BE2C (cell line): ENCODE measurements around the gene HIP1.

Experiments used
- DNase-seq: peaks from one replicate; pipeline ENCODE4 v3.0.0-alpha.2; 2020
- H3K27me3 ChIP-seq: fragments of 250-450 bp; sonication (Bioruptor Pico); 2 replicates; pipeline ENCODE4 v1.5.1; 2020; ENCODE audit warnings: mild to moderate bottlenecking
- H3K36me3 ChIP-seq: fragments of 250-450 bp; sonication (Bioruptor Pico); 2 replicates; pipeline ENCODE4 v1.5.1; 2020; ENCODE audit warnings: mild to moderate bottlenecking
- H3K4me1 ChIP-seq: fragments of 250-450 bp; sonication (Bioruptor Pico); 2 replicates; pipeline ENCODE4 v1.5.1; 2020
- H3K4me3 ChIP-seq: 2 replicates; pipeline ENCODE4 v1.5.1; 2011; ENCODE audit warnings: low read depth, low read length
- H3K9me3 ChIP-seq: fragments of 250-450 bp; sonication (Bioruptor Pico); 2 replicates; pipeline ENCODE4 v1.5.1; 2020
- CTCF ChIP-seq: IDR thresholded peaks from 2 replicates; pipeline ENCODE4 v1.5.1; 2012; ENCODE audit warnings: mild to moderate bottlenecking, low read depth, low read length

The HIP1 gene

GRCh38 chr7:75738975-75739795 is 444 bp upstream of the HIP1 start:
- no peaks in the 10 kb centered on the region for H3K4me1 ChIP-seq
- H3K27me3 ChIP-seq, result no peaks in the 10 kb centered on the region
- no peak for TF ChIP-seq CTCF
- H3K9me3 ChIP-seq, result no peaks in the 10 kb centered on the region
- peak; percentile 100 for DNase-seq
- no peaks in the 10 kb centered on the region for H3K36me3 ChIP-seq
- peak overlapping the region; percentile 91 for H3K4me3 ChIP-seq

- no peaks in the 10 kb centered on the region for H3K4me1 ChIP-seq
- DNase-seq, result no peak
- no peaks in the 10 kb centered on the region for H3K36me3 ChIP-seq
Measured at GRCh38 chr7:75737856-75738603, 711 bp downstream of the HIP1 start.

GRCh38 chr7:75735581-75736350 is 3.0 kb downstream of the HIP1 start:
- Histone ChIP-seq H3K4me3 (no peak overlapping the region), H3K27me3 (no peaks in the 10 kb centered on the region), H3K36me3 (no peaks in the 10 kb centered on the region), H3K4me1 (no peaks in the 10 kb centered on the region), H3K9me3 (no peaks in the 10 kb centered on the region)
- DNase-seq, result no peak
- TF ChIP-seq CTCF, result no peak

More at GRCh38 chr7:75737856-75738603, 711 bp downstream of the HIP1 start:
- Histone ChIP-seq H3K9me3 (no peaks in the 10 kb centered on the region), H3K4me3 (peak overlapping the region; percentile 91), H3K27me3 (no peaks in the 10 kb centered on the region)
- no peak for TF ChIP-seq CTCF

GRCh38 chr7:75734586-75735458 is 3.9 kb downstream of the HIP1 start:
- H3K4me1 ChIP-seq, result no peaks in the 10 kb centered on the region
- DNase-seq, result no peak

More at GRCh38 chr7:75734586-75735458, 3.9 kb downstream of the HIP1 start:
- Histone ChIP-seq H3K36me3 (no peaks in the 10 kb centered on the region), H3K9me3 (no peaks in the 10 kb centered on the region), H3K27me3 (no peaks in the 10 kb centered on the region), H3K4me3 (no peak overlapping the region)
- no peak for TF ChIP-seq CTCF
